GM19328 (cell line): ENCODE measurements around the gene ANKS1B.

Experiments
- ATAC-seq: cut with Tn5 transposase; IDR thresholded peaks from one replicate; pipeline ENCODE4 v1.9.1; 2021; ENCODE audit warnings: mild to moderate bottlenecking, moderate library complexity; ENCODE audit not compliant: unreplicated experiment

ANKS1B gene

GRCh38 chr12:99140017-99140720 is 844.6 kb downstream of the ANKS1B start:
- no peak for ATAC-seq

GRCh38 chr12:99138393-99138792 is 846.3 kb downstream of the ANKS1B start:
- no peak for ATAC-seq

DNA sequence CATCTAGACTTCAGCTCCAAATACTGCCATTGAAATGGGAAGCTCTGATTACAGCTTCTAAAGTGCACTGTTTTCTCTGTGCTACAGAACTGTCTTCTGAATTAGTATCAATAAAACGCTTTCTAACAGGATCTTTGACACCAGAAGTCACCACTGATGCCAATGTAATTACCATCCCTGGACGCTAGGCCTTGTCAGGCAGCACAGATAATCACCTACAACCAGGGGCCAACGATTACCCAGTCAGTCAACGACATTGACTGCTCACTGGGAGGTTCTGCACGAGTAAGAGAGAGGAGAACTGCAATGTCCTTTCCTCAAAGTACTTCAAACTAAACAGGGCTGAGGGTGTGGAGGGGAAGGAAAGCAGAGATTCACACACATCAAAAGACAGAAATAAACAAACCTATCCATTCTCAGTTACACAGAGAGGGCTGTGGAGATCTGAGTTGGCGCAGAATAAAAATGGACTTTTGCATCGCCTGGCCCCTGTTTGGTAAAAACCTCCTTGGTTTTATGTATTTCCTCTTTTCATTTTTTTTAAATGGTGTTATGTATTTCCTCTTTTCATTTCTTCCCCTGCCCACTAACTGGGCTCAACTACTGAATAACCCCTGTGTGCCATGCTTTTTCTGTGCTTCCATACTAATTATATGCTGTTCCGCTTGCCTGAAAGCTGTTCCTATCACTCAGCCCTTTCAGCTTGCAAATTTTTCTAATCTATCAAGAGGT is 847.4 kb downstream of the ANKS1B start:
- no peak for ATAC-seq

DNA sequence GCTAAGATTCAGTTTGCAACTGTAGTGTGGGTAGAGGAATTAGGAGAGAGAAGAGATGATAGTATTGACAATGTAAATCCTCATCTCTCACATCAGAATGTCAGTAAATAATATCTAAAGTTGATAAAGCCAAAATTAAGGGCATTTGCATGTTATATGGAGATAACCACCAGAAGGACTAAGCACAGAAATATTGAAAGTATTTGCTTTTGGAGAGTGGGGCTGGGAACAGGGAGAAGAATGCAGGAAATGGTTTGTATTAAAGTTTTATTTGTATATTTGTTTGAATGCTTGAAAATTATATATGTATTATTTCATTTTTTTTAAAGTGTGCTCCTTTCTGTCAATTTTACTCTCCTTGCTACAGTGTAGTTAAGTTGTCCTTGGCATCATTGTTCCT is 848.2 kb downstream of the ANKS1B start:
- no peak for ATAC-seq

- no peak for ATAC-seq
Measured at GRCh38 chr12:99135376-99135775, 849.4 kb downstream of the ANKS1B start.

GRCh38 chr12:99133401-99133800 is 851.3 kb downstream of the ANKS1B start:
- ATAC-seq: no peak

DNA sequence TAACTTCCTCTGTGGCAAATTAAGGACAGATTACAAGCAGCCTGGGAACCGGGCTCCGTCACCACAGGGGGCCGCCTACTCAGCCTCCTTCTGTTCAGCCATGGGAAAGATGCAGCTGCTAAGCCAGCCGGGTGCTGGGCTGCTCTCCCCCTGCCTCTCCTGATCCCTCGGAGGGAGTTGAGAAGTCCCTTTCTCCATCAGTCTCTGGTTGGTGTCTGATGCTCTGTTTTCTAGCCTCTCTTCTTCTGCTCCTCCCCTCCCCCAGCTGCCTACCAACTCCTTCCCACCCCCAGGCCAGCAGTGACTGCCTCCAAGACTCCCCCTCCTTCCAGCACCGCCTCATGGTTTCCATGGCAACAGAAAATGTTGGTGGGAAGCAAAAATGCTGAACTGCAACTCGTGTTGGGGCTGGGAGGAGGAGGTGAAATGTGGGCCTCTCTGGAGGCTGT is 853.0 kb downstream of the ANKS1B start:
- peak; percentile 31 for ATAC-seq

DNA sequence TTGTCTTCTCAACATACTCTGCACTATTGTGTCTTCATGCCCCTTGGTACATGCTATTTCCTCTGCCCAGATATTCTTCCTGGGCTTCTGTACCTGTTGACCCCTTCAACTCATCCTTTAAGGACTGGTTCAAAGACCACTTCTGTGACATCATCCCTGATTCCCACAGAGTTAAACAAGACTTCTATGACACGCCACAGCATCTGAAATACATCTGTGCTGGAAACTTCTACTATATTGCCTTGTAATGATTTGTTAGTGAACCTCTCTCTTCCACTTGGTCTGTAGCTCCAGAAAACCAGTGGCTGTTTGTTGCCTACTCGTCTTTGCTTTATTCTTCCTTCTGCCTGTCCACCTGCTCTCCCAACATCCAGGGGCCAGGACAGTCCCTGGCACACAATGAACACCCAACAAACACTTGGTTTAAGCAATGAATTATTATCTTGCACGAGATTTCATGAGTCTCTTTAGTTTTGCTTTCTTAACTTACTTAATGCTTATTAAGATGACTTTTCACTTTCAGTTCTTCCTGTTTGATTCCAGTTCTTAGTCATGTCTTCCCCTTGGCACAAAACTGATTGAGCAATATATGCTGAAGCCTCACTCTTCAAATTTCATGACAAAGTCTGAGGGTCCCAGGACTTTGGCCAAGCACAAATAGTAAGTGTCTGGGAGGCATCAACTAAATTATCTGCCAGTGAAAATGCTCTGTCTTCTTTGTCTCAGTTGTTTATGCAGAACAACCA is 853.8 kb downstream of the ANKS1B start:
- ATAC-seq: peak; percentile 87

DNA sequence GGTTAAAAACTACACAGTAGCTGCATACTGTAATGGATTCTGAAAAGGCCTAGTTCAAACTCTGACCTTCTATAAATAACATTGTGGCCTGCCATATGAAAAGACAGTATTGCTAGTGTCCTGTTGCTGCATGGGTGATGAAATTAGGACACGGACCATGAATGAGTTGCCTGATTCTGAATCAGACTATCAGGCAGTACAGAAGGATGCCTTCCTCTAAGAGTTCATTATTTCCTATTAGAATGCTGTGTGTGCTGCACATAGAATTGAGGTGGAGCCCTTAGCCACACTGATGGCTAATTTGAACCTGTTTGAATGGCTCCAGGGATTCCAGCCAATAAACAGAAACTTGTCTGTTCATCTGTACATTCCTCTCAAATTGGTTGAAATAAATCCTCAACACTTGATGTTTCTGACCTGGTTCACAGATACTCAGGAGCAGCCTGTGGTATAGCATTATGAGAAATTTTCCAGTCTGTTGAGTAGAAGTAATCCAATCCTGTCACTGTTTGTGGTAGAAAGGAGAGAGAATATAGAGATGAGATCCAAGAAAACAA is 856.4 kb downstream of the ANKS1B start:
- no peak for ATAC-seq

DNA sequence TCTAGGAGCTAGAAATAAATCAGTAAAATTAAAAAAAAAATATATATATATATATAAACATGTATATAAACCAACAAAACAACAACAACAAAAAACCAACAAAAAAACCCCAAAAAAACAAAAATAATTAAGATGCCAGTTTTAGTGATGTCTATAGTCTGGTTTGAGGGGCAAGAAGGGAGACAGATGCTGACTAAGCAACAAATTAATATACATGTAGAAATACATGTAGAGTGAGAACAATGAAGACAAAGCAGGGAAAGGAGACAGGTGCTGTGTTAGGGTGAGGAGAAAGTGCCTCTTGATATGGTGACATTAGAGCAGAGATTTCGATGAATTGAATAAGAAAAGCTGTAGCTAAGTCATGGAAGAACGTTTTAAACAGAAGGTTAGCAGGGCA is 861.8 kb downstream of the ANKS1B start:
- ATAC-seq: no peak

GRCh38 chr12:99122496-99122895 is 862.2 kb downstream of the ANKS1B start:
- no peak for ATAC-seq

- ATAC-seq: no peak
Measured at GRCh38 chr12:99121546-99121945, 863.2 kb downstream of the ANKS1B start.

- no peak for ATAC-seq
Measured at GRCh38 chr12:99119943-99120342, 864.8 kb downstream of the ANKS1B start.

GRCh38 chr12:99119449-99119848 is 865.3 kb downstream of the ANKS1B start:
- no peak for ATAC-seq

GRCh38 chr12:99111600-99111999 is 873.1 kb downstream of the ANKS1B start:
- ATAC-seq: no peak

GRCh38 chr12:99110868-99111267 is 873.9 kb downstream of the ANKS1B start:
- no peak for ATAC-seq

- no peak for ATAC-seq
Measured at GRCh38 chr12:99110212-99110611, 874.5 kb downstream of the ANKS1B start.

DNA sequence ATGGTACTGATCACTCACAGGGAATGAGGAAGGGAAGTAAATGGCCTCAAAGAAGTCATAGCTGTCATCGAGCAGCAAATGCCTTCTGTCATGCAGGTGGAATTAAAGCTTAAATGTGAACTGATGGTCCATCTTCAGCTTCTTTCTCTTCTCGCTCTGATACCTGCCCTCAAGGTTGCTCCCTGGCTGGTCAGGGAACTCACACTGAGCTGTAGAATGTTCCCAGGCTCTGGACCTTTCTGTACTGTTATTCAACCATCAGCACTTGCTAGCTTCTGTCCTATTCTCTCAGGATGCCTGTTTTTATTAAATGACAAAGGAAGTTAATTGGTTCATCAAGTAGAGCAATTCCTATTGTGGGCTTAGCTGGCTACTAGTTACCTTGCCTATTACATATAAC is 875.8 kb downstream of the ANKS1B start:
- ATAC-seq: no peak

- ATAC-seq: no peak
Measured at GRCh38 chr12:99099786-99100185, 885.0 kb downstream of the ANKS1B start.

DNA sequence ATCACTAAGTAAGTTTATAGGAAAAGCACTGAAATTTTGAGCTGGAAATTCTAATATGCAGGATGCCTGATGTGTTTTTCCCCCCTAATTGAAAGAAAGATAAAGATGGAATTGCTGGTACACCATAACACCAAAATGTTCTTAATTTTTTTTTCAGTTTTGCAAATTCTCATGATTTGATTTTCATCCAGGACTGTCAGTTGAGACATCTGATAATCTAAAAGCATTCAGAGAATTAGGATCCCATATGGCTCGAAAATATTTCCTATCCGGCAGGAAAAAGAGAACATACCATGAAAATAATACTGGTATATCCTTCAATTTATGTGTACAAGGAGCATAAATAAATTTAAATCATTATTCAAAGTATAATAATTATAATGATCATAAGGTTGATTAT is 887.6 kb downstream of the ANKS1B start:
- no peak for ATAC-seq

- no peak for ATAC-seq
Measured at GRCh38 chr12:99093166-99093565, 891.6 kb downstream of the ANKS1B start.
